ENCODE data around the gene IRF3.
A peak's percentile ranks its signal among the peaks of the same experiment; 100 is the strongest.

IRF3 gene

GRCh38 chr19:49690656-49691242 lies 25.1 kb upstream of the IRF3 start, which contains the start of gene CPT1C:
CPT1C (plus strand) TSS chr19:49691116; CDS start chr19:49692253, 1,137 bp downstream.
- H3K27ac ChIP-seq = peak within 1 kb of the TSS; percentile 87
- no peak for TF ChIP-seq CTCF (IDR thresholded peaks at IDR 0.05)
- TF ChIP-seq ZFX (IDR thresholded peaks at IDR 0.05; ENCODE audit: borderline replicate concordance) = no peak

GRCh38 chr19:49690079-49690655 lies 24.5 kb upstream of the IRF3 start:
- peak overlapping the region; percentile 87 for H3K27ac ChIP-seq
- TF ChIP-seq CTCF (IDR thresholded peaks at IDR 0.05) = peak; percentile 69
- no peak for TF ChIP-seq ZFX (IDR thresholded peaks at IDR 0.05; ENCODE audit: borderline replicate concordance)

- H3K27ac ChIP-seq = peak within 1 kb of the TSS; percentile 87
These were observed 23.7 kb upstream of the IRF3 start, which contains the start of gene ADM5 for GRCh38 chr19:49689133-49690078. ADM5 (plus strand) TSS chr19:49689594; CDS start chr19:49689838, 244 bp downstream.

GRCh38 chr19:49688531-49689132 lies 23.0 kb upstream of the IRF3 start:
- TF ChIP-seq ZFX (IDR thresholded peaks at IDR 0.05; ENCODE audit: borderline replicate concordance) (no peak), CTCF (IDR thresholded peaks at IDR 0.05) (no peak)
- peak overlapping the region; percentile 87 for H3K27ac ChIP-seq

More at GRCh38 chr19:49689133-49690078, 23.7 kb upstream of the IRF3 start, which contains the start of gene ADM5:
- TF ChIP-seq ZFX (IDR thresholded peaks at IDR 0.05; ENCODE audit: borderline replicate concordance) (no peak), CTCF (IDR thresholded peaks at IDR 0.05) (peak; percentile 90)

- H3K27ac ChIP-seq = peak overlapping the region; percentile 87; the same call in 1 of the 2 replicates
These were observed 22.1 kb upstream of the IRF3 start for GRCh38 chr19:49687566-49688316.

More at GRCh38 chr19:49687566-49688316, 22.1 kb upstream of the IRF3 start:
- no peak for TF ChIP-seq CTCF (IDR thresholded peaks at IDR 0.05)
- TF ChIP-seq ZFX (IDR thresholded peaks at IDR 0.05; ENCODE audit: borderline replicate concordance) = no peak
